HepG2 (cell line): ENCODE measurements around the gene BICRA. TPM values are rescaled to one million over a fixed set of nuclear protein-coding genes. Genes with fewer than 3 reads are reported as not detected.

Source experiments
- ATAC-seq: fragments of 200-7000 bp; cut with Tn5 transposase; 3 replicates; pipeline ENCODE4 v1.9.1; 2020; ENCODE audit warnings: mild to moderate bottlenecking, moderate library complexity
- BruUV-seq: library from RNA; stranded (reverse); fragments of 400-500 nt; replicated peaks from 2 replicates; lab custom pipeline; 2021; lab: Mats Ljungman, UMichigan
- CTCF ChIA-PET: fragments of 300-600 bp; formaldehyde crosslinking; extraction: SDS; loops from one replicate; lab custom pipeline; 2021; ENCODE audit warnings: low total read pairs, inconsistent platforms, low intra/inter-chr PET ratio; lab: Yijun Ruan, JAX
- POLR2A ChIA-PET: fragments of 350-600 bp; sonication (Branson Sonifier 250); formaldehyde crosslinking; loops from one replicate; lab custom pipeline; 2020; ENCODE audit warnings: antibody characterized with exemption, inconsistent platforms; lab: Yijun Ruan, JAX
- DNase-seq: peaks from one replicate; pipeline ENCODE4 v3.0.0-alpha.2; 2015; ENCODE audit warnings: low spot score
- FAIRE-seq: peaks from 3 replicates; lab custom pipeline; 2011; peaks lifted over from hg19 to GRCh38; lab: Jason Lieb, UNC
- H2AFZ ChIP-seq: one replicate; pipeline ENCODE4 v1.6.1; 2011; ENCODE audit warnings: low read length, inconsistent platforms
- H3K27ac ChIP-seq: fragments of 300-600 bp; 3 replicates; pipeline ENCODE4 v1.8.0; 2011; ENCODE audit warnings: mixed run types, mild to moderate bottlenecking, mixed read lengths, low read length, inconsistent platforms; ENCODE audit not compliant: insufficient read depth; ENCODE audit errors: extremely low read length
- H3K27me3 ChIP-seq, 2 experiments: fragments of 200-600 bp in 1 of 2; 2 replicates in 1 of 2; 3 replicates in 1 of 2; pipeline versions ENCODE4 v1.6.0 to v1.8.0; 2011; ENCODE audit warnings: low read length in 2 of 2, mild to moderate bottlenecking in 2 of 2, moderate library complexity in 2 of 2, inconsistent platforms in 1 of 2; ENCODE audit not compliant: insufficient read depth in 2 of 2, control insufficient read depth in 1 of 2
- H3K36me3 ChIP-seq, 2 experiments: fragments of 200-600 bp in 1 of 2; replicated peaks in 1 of 2; 2 replicates in 1 of 2; 3 replicates in 1 of 2; pipeline versions ENCODE4 v1.5.1 to v1.8.0; 2011; ENCODE audit warnings: low read length in 2 of 2, inconsistent platforms in 1 of 2; ENCODE audit not compliant: insufficient read depth in 2 of 2, control insufficient read depth in 1 of 2
- H3K4me1 ChIP-seq: 2 replicates; pipeline ENCODE4 v1.5.1; 2012; ENCODE audit warnings: low read length, inconsistent platforms; ENCODE audit not compliant: insufficient read depth
- H3K4me2 ChIP-seq: 2 replicates; pipeline ENCODE4 v1.6.0; 2011; ENCODE audit warnings: low read depth, low read length, inconsistent platforms
- H3K4me3 ChIP-seq, 3 experiments: fragments of 200-600 bp in 1 of 3; sonication (generic), shearing (Covaris generic) in 1 of 3; replicated peaks in 1 of 3; 2 replicates each; pipeline ENCODE4 v1.5.1; 2011 to 2016; ENCODE audit warnings: low read length in 3 of 3, inconsistent platforms in 2 of 3, low read depth in 2 of 3, mild to moderate bottlenecking in 2 of 3, control low read depth in 1 of 3, mixed read lengths in 1 of 3; ENCODE audit not compliant: insufficient read depth in 1 of 3
- H3K79me2 ChIP-seq: one replicate; pipeline ENCODE4 v1.6.1; 2011; ENCODE audit warnings: low read length, inconsistent platforms; ENCODE audit not compliant: insufficient read depth
- H3K9ac ChIP-seq: 2 replicates; pipeline ENCODE4 v1.6.0; 2011; ENCODE audit warnings: mild to moderate bottlenecking, low read depth, low read length, inconsistent platforms; ENCODE audit not compliant: insufficient read depth
- H3K9me3 ChIP-seq: 2 replicates; pipeline ENCODE4 v1.5.1; 2012; ENCODE audit warnings: mild to moderate bottlenecking, low read length
- H4K20me1 ChIP-seq: 2 replicates; pipeline ENCODE4 v1.6.0; 2011; ENCODE audit warnings: inconsistent platforms, mild to moderate bottlenecking, low read length, moderate library complexity; ENCODE audit not compliant: insufficient read depth
- CHD4 ChIP-seq: fragments of 200-600 bp; sonication (generic); IDR thresholded peaks from 2 replicates; pipeline ENCODE4 v1.7.0; 2017; ENCODE audit warnings: mild to moderate bottlenecking, low read length, borderline replicate concordance
- IKZF1 ChIP-seq: fragments of 450-650 bp; IDR thresholded peaks from 2 replicates; pipeline ENCODE4 v1.7.1; 2016
- MTF1 ChIP-seq: sonication (generic); formaldehyde crosslinking; IDR thresholded peaks from 2 replicates; pipeline ENCODE4 v1.5.0; 2020; ENCODE audit warnings: missing genetic modification reagents
- POLR2AphosphoS5 ChIP-seq: IDR thresholded peaks from 2 replicates; pipeline ENCODE4 v1.6.1; 2012; ENCODE audit warnings: low read depth, low read length
- SNAI1 ChIP-seq: sonication (generic); formaldehyde crosslinking; IDR thresholded peaks from 2 replicates; pipeline ENCODE4 v1.5.0; 2020; ENCODE audit warnings: mild to moderate bottlenecking, missing genetic modification reagents, borderline replicate concordance
- SYNCRIP ChIP-seq: fragments of 200-400 bp; formaldehyde crosslinking; IDR thresholded peaks from 2 replicates; pipeline ENCODE4 v1.6.1; 2018; ENCODE audit warnings: mild to moderate bottlenecking, low read depth, low read length; ENCODE audit not compliant: insufficient read depth
- TSC22D2 ChIP-seq: sonication (generic); formaldehyde crosslinking; IDR thresholded peaks from 2 replicates; pipeline ENCODE4 v1.5.1; 2020; ENCODE audit warnings: missing genetic modification reagents, mild to moderate bottlenecking, borderline replicate concordance
- ZNF180 ChIP-seq: sonication (generic); formaldehyde crosslinking; IDR thresholded peaks from 2 replicates; pipeline ENCODE4 v1.4.0; 2020; ENCODE audit warnings: low read depth, missing genetic modification reagents, borderline replicate concordance
- ZNF564 ChIP-seq: sonication (generic); formaldehyde crosslinking; IDR thresholded peaks from 2 replicates; pipeline ENCODE4 v1.8.1; 2023; ENCODE audit warnings: mild to moderate bottlenecking, missing genetic modification reagents
- ZNF724P ChIP-seq: sonication (generic); formaldehyde crosslinking; IDR thresholded peaks from 2 replicates; pipeline ENCODE4 v1.8.0; 2022; ENCODE audit warnings: missing genetic modification reagents, borderline replicate concordance
- ZSCAN29 ChIP-seq: sonication (generic); formaldehyde crosslinking; conservative IDR thresholded peaks from 2 replicates; pipeline ENCODE4 v1.4.0; 2020; ENCODE audit warnings: mild to moderate bottlenecking, missing genetic modification reagents
- WGBS: methylation state at CpG from one replicate; pipeline ENCODE4 v1.1.6; 2017; ENCODE audit warnings: low lambda C conversion rate; 5-methylcytosine and 5-hydroxymethylcytosine counted together
- in situ Hi-C: cut with HindIII; loops from 2 replicates; pipeline ENCODE4 v1.10.0; 2017; ENCODE audit warnings: low pct_unique_long_range_greater_than_20kb; ENCODE audit not compliant: extremely low pct_ligation_motif_present
- intact Hi-C: fragments of 100-400 bp; cut with micrococcal nuclease; formaldehyde crosslinking; loops from one replicate; pipeline ENCODE4 v1.10.0; 2022; ENCODE audit not compliant: unreplicated experiment
- polyA plus RNA-seq, 8 experiments: library from polyadenylated mRNA; depleted of rRNA in 3 of 8; stranded (reverse) in 7 of 8; unstranded in 1 of 8; fragments of >200 nt; fragmentation: Illumina TruSeq in 4 of 8; extraction: Trizol in 4 of 8; gene quantifications; 2 replicates each; pipeline versions ENCODE4 v1.2.1 to v1.2.3, GENCODE V29; 2011 to 2016; ENCODE audit warnings: low read depth in 4 of 8, missing spikeins in 1 of 8, mixed read lengths in 1 of 8; ENCODE audit not compliant: insufficient read depth in 1 of 8
- total RNA-seq, 5 experiments: library from RNA; depleted of rRNA; stranded (reverse); fragments of >200 nt; fragmentation: Illumina TruSeq; extraction: Trizol; gene quantifications; 2 replicates each; pipeline ENCODE4 v1.2.3, GENCODE V29; 2016; ENCODE audit warnings: low read depth in 1 of 5
- TF ChIP-seq, protein P1 (sequence below): sonication (generic); formaldehyde crosslinking; IDR thresholded peaks from 2 replicates; pipeline ENCODE4 v1.5.1; 2020; ENCODE audit warnings: missing genetic modification reagents, mild to moderate bottlenecking, borderline replicate concordance

BICRA gene
- total and polyA plus RNA-seq, 2 of the 13 experiments (the other 11 are each of a cell fraction or from before 2014, with no cell fraction given), result 0.55 to 0.71 TPM

DNA sequence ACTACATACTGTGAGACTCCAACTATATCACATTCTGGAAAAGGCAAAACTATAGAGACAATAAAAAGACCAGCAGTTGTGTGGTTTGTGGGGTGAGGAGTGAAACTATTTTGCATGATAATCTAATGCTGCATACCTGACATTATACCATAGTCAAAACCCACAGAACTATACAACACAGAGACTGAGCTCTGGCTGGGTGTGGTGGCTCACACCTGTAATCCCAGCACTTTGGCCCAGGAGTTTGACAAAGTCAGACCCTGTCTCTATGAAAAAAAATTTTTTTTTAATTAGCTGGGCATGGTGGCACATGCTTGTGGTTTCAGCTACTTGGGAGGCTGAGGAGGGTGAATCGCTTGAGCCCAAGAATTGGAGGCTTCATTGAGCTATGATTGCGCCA lies 47.9 kb upstream of the BICRA start:
- DNase-seq, result no peak
- H4K20me1 ChIP-seq, result no peaks in the 10 kb centered on the region
- no peaks in the 10 kb centered on the region for H3K79me2 ChIP-seq
- H3K4me1 ChIP-seq, result peaks cover 32% of the 10 kb centered on the region
- in situ Hi-C loops (no loop called here), intact Hi-C loops (no loop called here)
- no TSS peak for BruUV-seq
- H3K27me3 ChIP-seq, result no peaks in the 10 kb centered on the region; a peak in 1 of 5 replicates
- ChIA-PET POLR2A (no interaction called here), CTCF (no interaction called here)
- H3K9ac ChIP-seq, result no peak overlapping the region
- TF ChIP-seq POLR2AphosphoS5, result no peak
- TF ChIP-seq ZSCAN29, result no peak
- no peak for TF ChIP-seq TSC22D2 (CRISPR knock-in tag)
- no peak for TF ChIP-seq IKZF1
- no peak for TF ChIP-seq CHD4
- TF ChIP-seq, protein P1, sequence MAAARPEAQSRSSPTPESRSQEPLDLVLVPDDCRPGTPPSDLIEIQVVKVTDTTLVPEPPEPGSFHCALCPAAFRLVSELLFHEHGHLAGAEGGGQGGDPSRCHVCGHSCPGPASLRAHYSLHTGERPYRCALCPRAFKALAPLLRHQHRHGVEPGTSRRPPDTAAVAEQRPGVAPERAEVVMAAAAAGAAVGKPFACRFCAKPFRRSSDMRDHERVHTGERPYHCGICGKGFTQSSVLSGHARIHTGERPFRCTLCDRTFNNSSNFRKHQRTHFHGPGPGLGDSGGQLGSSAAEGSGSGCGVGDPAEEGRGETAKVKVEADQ, result no peak
- no peak for TF ChIP-seq ZNF724P
- TF ChIP-seq SYNCRIP, result no peak
- TF ChIP-seq ZNF564 (CRISPR knock-in tag), result no peak
- no peak for TF ChIP-seq SNAI1 (CRISPR knock-in tag)
- TF ChIP-seq MTF1, result no peak
- TF ChIP-seq ZNF180, result no peak
- 50% methylated on average over 2 of the region's 2 CpGs for WGBS
- H2AFZ ChIP-seq, result no peak overlapping the region
- no peak overlapping the region for H3K27ac ChIP-seq
- H3K36me3 ChIP-seq, result no peaks in the 10 kb centered on the region
- no peak overlapping the region for H3K4me2 ChIP-seq
- H3K9me3 ChIP-seq, result no peaks in the 10 kb centered on the region
- ATAC-seq, result no peak
- no peak overlapping the region for H3K4me3 ChIP-seq
- FAIRE-seq, result no peak
